ENCODE measurements around the gene BRIX1.

- TF ChIP-seq CTCF (IDR thresholded peaks at IDR 0.05; ENCODE audit: borderline replicate concordance, extremely low read depth, low read length, poor library complexity, severe bottlenecking) = no peak
- TF ChIP-seq EZH2 (IDR thresholded peaks at IDR 0.05; ENCODE audit: borderline replicate concordance, low read depth, low read length, severe bottlenecking) = no peak
Measured at GRCh38 chr5:34897646-34898045, 17.9 kb upstream of the BRIX1 start.

Measured in DND-41 (cell line).